Measurements from ENCODE around the gene RBP4. TPM values are rescaled to one million over a fixed set of nuclear protein-coding genes. Genes with fewer than 3 reads are reported as not detected.
A peak's percentile ranks its signal among the peaks of the same experiment; 100 is the strongest.
"Not testable (repeated sequence)": the region's sequence is repeated elsewhere in the genome, so short reads cannot be mapped to it uniquely, and the experiment has no call there.

Gene RBP4
- total RNA-seq, 6 experiments from 2014 or later = not detected

GRCh38 chr10:93547522-93547921 lies 53.5 kb downstream of the RBP4 start:
- Mint-ChIP-seq H3K27ac (no peak overlapping the region; the same call in 1 of the 2 replicates), H3K4me1 (ENCODE audit: low read depth) (peaks cover 36% of the 10 kb centered on the region), H3K27me3 (ENCODE audit: insufficient read depth) (peaks cover 9% of the 10 kb centered on the region), H3K36me3 (ENCODE audit: low read depth) (no peaks in the 10 kb centered on the region), H3K4me3 (no peak overlapping the region), H3K9me3 (no peaks in the 10 kb centered on the region)
- TF ChIP-seq CTCF (IDR thresholded peaks at IDR 0.05) = no peak
- DNase-seq = no peak

- H3K27me3 Mint-ChIP-seq (ENCODE audit: insufficient read depth) = peaks cover 15% of the 10 kb centered on the region
- H3K4me1 Mint-ChIP-seq (ENCODE audit: low read depth) = peaks cover 41% of the 10 kb centered on the region
- not testable (repeated sequence) for H3K27ac Mint-ChIP-seq; H3K4me3 Mint-ChIP-seq; H3K9me3 Mint-ChIP-seq; H3K36me3 Mint-ChIP-seq (ENCODE audit: low read depth); DNase-seq
Measured at GRCh38 chr10:93546995-93547394, 54.0 kb downstream of the RBP4 start.

- Mint-ChIP-seq H3K36me3 (ENCODE audit: low read depth) (no peaks in the 10 kb centered on the region), H3K27me3 (ENCODE audit: insufficient read depth) (peaks cover 24% of the 10 kb centered on the region), H3K27ac (no peak overlapping the region), H3K4me1 (ENCODE audit: low read depth) (peaks cover 19% of the 10 kb centered on the region), H3K4me3 (peak overlapping the region; percentile 77), H3K9me3 (no peaks in the 10 kb centered on the region)
- TF ChIP-seq CTCF (IDR thresholded peaks at IDR 0.05) = peak; percentile 63
- DNase-seq = no peak
Measured at GRCh38 chr10:93542358-93542791, 58.7 kb downstream of the RBP4 start.

Other genes with a start within 250 kb of the RBP4 start
- 100 to 1,000 TPM; 401 to 553 (median 530) TPM for gene MYOF, start 118.9 kb downstream of the RBP4 start, total RNA-seq (2021; fragmentation: NEBNext Ultra II Directional; extraction: Animal tissue kit (Norgen Biotek cat#: 25700))
- gene CEP55, start 104.6 kb downstream of the RBP4 start, total RNA-seq (2021; fragmentation: NEBNext Ultra II Directional; extraction: Animal tissue kit (Norgen Biotek cat#: 25700)) = 10 to 100 TPM; 21.6 to 55.3 (median 48.1) TPM
- gene FFAR4, start 34.6 kb downstream of the RBP4 start, total RNA-seq (2021; fragmentation: NEBNext Ultra II Directional; extraction: Animal tissue kit (Norgen Biotek cat#: 25700)) = not detected
- not detected for gene PDE6C, start 11.3 kb upstream of the RBP4 start, total RNA-seq (2021; fragmentation: NEBNext Ultra II Directional; extraction: Animal tissue kit (Norgen Biotek cat#: 25700))
- 10 to 100 TPM in 2 of 6 experiments, 1 to 10 TPM in 4; 8.3 to 10.7 (median 9.2) TPM for gene FRA10AC1, start 101.4 kb upstream of the RBP4 start, total RNA-seq (2021; fragmentation: NEBNext Ultra II Directional; extraction: Animal tissue kit (Norgen Biotek cat#: 25700))
- not detected for gene LGI1, start 156.7 kb upstream of the RBP4 start, total RNA-seq (2021; fragmentation: NEBNext Ultra II Directional; extraction: Animal tissue kit (Norgen Biotek cat#: 25700))

Measured in HFFc6 (cell line).